GM18858 (cell line): ENCODE results near the gene ABL1.

Source experiments
- ATAC-seq: cut with Tn5 transposase; IDR thresholded peaks from one replicate; pipeline ENCODE4 v1.9.1; 2021; ENCODE audit not compliant: unreplicated experiment

Gene ABL1

DNA sequence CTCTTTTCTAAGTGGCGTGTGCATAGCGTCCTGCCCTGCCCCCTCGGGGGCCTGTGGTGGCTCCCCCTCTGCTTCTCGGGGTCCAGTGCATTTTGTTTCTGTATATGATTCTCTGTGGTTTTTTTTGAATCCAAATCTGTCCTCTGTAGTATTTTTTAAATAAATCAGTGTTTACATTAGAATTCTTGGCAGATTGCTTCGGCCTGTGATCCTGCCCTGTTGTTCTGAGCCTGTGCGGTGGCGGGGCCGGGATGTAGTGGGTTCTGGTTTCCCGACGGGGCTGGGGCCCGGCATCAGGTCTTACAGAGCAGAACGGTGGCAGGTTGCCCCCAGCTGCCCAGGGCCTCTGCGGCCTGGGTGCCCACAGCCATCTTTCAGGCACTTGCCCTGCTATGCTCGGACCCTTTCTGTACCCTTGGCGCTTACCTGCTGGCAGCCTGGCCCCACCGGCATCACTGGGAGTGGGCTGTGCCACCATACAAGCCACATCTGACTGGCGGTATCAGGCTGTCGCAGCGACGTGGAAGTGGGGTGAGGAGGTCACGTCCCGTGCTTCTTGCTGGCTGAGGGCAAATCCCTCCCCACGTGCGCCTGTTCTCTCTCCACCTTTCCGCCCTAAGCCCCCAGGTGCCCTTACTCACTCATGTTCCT is 52.6 kb downstream of the ABL1 start:
- no peak for ATAC-seq

DNA sequence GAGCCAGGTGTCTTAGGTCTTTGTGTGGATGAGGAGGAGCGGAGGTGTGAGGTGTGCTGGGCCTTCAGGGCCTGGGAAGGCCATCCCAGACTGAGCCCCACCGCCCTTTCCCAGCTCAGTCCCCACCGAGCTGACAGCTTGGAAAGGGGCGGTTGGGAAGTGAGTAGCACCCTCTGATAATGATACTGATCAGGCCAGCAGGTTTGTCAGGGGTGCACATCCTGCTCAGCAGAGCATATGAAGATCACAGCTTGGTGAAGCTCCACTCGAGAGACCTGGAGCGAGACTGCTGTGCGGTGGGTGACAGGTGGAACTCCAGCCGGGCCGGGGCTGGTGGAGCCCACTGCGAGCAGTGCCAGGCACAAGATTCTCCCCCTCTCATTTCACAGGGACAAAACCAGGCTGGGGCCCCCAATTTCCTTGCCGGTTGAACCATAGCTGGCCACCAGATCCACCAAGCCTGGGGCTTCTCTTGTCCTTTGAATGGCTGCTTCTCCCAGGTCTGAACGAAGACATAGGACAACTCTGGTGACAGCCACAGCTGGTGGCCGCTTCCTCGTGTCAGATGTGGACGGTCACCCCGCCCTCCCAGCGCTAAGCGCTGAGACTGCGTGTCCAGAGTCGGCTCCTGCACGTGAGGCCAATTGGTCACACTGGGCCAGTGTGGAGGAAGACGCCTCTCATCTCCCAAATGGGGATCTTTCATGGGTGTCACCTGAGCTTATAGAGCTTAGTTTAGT is 53.3 kb downstream of the ABL1 start:
- no peak for ATAC-seq

DNA sequence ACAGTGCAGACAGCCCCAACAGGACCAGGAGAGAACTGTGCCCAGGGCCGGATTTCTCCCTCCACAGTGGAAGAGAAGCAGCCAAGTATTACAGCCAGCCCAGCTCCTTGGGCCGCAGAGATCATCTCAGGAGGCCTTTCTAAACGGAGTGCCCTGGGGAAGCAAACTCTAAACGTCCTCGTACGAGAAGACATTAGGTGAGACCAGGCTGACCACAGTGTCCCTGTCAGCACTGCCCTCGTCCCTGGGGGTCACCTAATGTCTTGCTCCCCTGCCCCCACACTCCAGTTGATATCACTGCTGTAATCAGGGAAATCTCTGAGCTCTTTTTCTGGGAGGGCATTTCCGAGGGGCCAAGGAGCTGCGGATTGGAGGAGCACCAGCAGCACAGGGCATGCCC is 55.1 kb downstream of the ABL1 start:
- ATAC-seq, result no peak

DNA sequence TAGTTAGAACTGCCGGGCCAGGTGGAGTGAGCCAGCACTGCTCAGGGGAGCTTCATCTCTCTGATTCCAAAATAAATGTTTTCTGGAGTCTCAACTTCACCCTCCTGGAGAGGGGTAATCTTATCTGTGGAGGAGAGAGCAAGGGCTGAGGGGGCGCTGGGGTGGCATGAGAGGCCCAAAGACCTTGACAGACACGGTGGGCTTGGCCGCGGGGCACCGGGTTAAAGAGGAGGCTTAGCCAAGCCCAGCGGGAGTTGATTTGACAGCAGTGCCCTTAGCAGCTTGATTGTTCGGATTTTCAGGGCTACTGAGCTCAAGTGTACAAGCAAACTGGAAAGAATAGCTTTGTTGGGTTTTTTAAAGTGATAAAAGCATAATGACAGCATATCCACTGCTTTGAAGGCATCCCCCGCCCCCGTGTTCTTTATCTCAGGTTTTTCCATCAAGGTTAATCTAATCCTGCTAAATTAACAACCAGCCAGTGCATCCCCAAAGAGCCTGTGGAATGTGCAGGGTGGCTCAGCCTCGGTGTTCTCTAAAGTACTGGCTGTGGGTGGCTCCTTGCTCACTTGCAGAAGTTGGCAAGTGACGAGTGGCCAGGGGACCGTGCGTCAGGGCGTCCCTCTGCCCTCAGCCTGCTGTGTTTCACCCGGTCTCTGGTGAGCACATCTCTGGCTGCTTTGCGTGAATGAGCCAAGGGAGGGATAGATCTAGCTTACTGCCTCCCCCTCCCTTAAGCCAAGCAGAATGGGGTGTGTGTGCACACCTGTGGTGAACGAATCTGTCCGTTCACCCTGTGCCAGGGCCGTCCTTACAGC is 56.0 kb downstream of the ABL1 start:
- ATAC-seq, result no peak

DNA sequence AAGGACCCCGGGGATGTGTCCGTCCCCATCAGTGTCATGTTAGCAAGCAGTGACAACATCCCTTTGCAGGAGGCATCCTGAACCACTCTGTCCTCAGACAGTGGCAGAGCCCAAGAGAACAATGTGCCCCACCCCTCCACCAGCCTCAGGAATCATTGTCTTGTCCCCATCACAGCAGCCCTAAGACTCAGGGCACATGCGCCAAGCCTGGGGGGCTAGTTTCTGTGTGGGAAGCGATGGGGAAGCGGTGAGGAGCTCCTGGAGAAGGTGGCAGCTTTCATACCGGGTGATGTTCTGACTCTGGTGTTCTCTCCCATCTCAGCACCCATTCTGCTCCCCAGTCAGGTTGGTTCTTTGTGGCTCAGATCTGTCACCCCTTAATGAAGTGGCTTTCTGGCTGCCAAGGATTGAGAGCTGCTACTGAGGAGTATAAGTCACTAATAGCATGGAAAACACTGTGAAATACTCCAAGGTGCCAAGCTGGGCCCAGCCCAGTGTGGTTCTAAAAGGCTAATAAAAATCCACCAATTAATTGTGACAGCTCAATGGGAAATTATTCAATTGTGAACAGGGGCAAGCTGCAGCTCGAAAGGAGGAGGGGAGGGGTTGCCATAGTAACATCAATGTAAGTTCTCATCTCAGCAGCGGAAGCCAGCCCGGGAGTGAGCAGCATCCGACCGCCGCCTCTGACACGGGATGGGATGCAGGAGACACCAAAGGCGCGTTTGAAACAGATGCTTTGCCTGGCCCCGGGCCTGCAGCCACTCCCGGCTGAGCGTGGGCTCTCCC is 56.8 kb downstream of the ABL1 start:
- ATAC-seq, result no peak

DNA sequence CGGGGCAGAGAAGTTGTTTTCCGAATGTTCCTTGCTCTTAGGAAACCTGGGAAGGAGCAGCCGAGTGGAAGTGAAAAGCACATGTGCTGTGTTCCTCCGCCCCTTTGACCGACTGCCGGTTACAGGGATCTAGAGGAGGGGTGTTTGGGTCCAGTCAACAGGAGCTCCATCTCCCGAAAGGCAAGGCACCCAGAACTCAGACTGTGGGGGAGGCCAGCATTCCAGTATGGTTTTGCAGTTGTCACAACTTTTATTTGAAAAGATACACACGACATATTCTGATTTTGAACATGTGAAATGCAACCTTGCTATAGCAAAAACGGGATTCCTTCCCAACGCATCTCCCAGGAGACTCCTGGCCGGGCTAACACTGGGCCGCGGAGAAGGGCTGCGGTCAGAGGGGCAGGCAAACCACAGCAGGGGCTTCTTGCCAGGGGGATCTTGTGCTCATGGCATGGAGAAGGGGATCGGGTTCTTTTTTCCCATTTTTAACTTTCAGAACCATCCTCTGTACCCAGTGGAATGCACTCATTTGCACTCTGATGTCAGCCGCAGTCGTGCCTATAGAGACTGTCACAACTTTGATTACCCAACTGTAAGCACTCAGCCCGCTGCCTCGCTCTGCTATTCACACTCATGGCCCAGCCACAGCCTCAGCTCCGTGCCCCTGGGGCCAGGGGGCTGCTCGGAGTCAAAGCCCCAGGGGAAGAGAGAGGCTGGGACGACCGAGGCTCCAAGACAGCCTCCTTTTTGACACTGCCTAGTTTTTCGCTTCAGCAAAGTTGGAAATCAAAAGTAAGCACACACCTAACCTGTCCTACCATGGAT is 57.6 kb downstream of the ABL1 start:
- ATAC-seq, result no peak

DNA sequence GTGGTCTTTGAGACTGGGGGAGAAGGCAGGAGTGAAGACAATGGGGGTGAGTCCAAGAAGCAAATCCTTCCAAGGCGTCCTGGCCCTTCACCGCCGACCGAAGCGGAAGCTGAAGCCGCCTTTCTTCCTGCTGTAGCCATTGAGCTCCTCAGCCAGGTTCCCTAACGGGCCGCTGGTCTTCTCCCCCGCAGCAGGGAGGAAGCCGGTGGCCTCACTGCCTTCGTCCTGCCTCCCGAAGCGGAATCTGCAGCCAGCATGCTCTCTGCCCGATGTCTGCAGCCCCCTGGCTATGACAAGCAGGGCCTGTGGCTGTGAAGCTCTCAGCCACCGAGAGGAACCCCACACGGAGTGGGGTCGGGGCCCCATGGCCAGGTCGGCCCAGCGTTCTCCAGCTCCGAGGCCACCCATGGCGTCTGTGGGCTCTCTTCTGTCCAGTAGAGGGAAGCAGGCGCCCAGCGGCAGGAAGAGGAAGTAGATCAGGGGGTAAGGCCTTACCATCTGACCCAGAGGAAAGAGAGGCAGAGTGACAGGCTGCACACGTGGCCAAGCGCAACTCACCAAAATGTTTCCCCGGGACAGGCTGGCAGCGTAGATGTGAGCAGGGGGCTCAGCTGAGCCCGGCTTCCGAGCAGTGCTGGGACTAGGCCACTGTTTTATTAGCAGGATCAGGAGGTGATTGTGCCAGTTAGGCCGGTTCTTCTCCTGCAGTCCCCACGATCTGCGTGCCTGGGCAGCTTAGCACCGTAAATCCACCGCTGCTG is 58.5 kb downstream of the ABL1 start:
- no peak for ATAC-seq

DNA sequence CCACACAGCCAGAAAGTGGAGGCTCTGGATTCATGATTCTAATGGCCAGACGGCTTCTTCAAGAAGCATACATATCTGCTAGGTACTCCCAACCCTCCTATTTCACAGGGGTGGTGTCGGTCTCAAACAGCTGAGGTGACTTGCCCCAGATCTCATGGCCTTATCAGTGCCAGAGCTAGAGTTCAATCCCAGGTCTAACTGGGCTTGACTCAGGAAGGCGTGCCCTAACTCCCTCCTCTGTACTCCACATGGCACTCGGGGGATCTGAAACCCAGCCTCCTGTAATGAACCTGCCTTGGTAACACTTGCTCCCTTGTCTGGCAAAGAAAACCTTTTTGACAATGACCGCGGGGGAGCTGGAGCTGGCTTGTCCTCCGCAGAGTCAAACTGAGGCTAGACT is 59.5 kb downstream of the ABL1 start:
- no peak for ATAC-seq

DNA sequence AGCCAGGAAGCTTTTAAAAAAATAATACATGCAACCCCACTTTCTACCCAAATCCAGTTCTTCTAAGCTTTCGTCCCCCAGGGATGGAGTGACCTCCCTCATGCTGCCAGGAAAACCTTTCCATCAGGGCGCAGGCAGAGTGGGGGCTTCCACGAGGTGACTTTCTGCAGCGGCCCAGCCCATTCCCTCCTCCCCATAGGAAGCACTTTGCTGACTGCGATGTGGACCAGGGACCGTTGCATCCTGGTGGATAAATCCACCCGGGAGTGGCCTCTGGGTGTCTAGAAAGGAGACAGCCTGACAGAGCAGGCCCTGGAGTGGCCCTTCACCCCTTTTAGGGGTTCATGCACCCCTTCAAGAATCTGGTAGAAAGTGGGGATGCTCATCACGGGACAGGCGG is 60.0 kb downstream of the ABL1 start:
- ATAC-seq, result no peak

DNA sequence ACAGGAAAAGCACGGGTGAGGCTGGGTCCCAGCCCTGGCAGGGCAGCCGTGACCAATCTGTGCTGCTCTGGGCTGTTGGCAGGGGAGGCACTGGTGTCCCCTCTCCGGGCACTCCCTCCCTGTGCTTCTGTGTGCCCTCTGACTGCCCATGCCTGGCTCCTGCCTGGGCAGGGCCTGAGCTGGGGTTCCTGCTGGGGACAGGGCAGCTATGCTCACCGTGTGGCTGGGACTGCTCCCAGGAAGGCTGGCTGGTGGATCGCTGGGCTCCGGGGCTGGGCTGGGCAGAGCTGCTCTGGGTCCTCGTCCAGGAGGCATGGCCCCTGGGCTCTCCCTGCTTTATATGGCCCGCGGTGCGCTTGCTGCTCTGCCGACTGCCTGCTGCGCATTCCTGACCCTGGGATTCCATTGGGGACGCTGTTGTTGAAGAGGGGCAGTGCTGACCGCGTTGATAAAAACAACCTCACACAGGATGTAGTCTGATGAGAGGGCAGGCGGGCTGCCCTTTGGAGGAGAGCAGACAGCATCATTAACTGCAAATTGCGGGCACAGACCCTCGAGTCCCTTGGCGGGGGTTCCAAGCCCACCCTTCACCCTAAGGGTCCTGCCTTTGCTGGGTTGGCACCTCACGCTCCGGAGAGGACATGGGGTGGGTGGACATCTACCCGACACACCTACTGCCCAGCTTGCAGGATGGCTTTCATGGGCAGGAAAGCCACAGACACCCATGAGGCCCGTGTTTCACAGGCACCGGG is 60.6 kb downstream of the ABL1 start:
- no peak for ATAC-seq

DNA sequence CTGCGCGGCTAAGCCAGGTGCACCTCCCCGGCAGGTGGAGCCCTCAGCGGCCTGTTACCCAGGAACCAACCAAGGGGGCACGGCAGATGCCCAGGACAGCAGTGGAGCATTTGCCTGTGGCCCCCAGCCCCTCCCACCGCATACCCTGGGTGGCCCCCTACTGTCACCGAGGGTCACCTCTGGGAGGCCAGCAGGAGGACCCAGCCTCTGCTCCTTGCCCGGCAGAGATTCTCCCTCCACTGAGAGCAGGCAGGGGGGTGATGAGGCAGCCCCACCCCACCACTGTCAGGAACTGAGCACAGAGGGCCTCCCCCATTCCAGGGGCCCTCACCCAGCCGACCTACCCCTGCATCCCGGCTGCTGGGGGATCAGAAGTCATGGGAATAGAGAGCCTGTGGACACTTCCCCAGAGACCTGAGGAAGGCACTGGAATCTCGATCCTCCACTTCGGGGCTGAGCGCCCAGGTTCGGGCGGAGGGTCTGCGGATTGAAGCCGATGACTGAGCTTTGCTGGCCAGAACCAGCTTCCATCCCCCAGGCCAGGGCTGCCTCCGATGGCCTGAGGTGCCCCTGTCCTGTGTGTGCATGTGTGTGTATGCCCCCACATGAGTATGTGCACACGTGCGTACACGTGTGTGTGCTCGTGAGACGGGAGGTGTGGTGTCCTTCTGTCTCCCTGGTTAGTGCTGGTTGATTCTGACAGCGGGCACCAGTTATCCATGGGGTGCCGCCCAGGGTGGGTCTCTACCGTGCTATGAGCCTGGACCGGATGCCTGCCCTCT is 61.4 kb downstream of the ABL1 start, which contains the start of gene QRFP:
Gene QRFP, minus strand, starts transcription at position 580 of the 782 bp plus-strand sequence. CDS start 2,974 bp downstream, outside the sequence.
- ATAC-seq, result no peak

DNA sequence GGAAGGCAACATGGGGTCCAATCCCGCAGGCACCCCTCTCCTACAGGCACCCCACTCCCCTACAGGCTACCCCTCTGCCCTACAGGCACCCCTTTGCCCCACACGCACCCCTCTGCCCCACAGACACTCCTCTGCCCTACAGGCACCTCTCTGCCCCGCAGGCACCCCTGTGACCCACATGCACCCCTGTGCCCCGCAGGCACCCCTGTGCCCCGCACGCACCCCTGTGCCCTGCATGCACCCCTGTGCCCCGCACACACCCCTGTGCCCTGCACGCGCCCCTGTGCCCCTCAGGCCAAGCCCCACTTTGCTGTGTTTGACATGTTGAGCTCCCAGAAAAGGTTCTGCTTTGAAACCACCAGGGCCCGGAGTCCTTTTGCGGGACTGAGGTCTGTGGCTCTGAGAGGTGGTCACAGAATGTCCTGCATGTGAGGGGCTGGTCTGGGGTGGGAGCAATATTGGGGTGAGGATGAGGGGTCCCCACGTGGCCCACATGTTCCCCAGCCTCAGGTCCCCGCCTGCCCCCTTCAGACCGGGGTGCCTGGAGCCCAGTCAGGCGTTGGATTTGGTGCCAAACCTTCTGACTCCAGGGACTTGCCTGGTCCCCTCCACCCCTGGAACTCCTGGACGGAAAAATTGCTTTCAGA is 62.2 kb downstream of the ABL1 start:
- no peak for ATAC-seq

DNA sequence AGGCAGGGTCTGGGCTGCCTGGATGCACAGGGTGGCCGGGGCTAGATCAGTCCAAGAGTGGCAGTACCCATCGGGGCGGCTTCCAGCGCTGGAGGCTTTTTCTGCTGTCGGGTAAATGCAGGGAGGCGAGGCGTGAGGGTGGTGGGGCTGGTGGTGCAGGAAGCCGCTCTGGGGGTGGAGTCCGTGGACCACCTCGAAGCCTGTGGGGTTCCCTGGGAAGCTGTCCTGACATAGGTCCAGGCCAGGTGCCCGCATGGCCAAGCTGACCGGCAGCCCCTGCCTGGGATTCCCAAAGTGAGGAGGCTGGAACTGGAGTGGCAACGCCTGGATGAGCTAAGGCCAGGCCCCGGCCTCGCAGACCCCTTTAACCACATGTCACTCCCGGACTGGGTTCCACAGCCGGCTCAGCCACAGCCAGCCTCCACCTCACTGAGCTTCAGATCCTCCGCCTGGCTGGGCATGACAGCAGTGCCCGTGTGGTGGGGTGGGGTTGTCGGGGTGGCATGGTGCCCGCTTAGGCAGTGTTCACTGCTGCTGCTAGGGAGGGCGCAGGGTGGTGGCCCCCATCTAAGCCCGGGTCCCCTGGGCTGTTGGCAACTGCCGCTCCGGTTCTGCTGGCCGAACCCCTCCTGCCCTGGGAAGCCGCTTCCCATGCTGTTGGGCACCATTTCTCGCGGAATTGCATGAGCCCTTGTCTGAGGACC is 62.9 kb downstream of the ABL1 start:
- no peak for ATAC-seq

DNA sequence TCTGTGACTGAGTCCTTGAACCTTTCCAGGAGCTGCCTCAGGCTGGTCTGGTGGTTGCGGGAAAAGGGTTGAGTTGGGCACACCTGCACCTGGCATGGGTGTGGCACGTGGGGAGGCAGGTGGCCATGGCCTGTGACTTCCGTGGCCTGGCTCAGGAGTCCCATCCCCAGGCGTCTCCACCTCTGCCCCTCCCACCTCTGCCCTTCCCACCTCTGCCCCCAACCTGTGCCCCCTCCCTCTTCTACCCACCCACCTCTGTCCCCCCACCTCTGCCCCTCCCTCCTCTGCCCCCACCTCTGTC is 63.4 kb downstream of the ABL1 start:
- ATAC-seq, result no peak

DNA sequence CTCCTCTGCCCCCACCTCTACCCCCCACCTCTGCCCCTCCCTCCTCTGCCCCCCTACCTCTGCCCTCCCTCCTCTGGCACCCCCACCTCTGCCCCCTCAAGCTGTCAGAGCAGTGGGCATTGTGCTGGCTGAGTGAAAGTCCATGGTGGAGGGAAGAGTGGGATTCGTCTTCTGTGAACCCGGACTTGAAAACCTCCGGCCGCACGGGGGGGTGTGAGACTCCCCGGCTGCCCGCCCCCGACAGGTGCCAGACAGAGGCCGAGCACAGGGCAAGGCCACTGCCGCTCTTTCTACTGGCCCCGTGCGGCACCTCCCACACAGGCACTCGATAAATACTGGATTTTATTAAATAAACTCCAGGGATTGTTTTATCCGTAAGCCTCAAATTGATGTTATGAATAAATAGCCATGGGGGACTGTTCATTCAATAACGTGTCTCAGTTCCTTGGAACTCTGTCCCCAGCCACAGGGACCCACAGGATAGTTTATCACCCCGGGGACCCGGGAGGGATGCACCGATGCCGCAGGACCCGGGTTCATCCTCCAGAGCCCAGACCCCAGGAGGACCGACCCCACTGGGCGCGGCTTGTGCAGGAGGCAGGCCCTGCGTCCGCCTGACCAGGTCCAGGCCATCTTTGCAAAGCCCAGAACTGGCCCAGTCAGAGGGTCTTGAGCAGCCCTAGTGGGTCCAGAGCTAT is 64.1 kb downstream of the ABL1 start:
- ATAC-seq, result no peak

DNA sequence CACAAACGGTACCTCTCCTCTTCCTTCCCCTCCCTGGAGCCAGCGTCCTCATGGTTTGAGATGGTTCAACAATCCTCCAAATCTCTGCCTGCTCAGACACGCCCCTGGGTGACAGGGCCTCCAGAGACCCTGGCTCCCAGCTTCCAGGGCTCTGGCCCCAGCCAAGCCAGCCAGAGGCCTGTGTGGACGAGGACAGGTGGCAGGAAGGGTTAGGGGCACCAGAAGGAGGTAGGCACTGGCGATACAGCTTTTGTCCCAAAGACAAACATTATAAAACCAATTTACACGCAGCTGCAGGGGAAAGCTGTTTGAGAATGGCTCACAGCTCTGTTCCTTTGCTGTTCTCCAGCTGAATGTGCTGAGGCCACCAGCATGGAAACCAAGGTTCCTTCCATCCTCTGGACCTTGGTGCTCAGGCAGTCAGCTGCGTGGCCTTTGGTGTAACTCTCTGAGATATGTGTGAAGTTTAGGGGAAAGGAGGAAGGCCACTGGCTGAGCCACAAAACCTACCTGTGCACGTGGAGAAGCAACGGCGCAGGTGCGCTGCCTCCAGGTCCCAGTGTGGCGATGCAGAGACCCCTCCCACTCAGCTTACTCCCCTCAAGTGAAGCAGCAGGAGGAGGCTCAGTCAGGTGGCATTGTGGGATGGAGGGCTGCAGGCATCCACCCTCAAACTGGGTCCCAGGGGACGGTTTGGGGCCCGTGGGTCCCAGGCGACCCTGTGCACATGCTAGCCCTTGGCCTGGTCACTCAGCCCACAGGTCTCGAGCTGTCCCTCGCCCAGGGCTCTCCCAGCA is 65.8 kb downstream of the ABL1 start:
- no peak for ATAC-seq
